ENCODE results near the gene NAALADL1. TPM values are rescaled to one million over a fixed set of nuclear protein-coding genes. Genes with fewer than 3 reads are reported as not detected.

Gene NAALADL1
- total and polyA plus RNA-seq, 2 experiments from 2014 or later = 11.1 to 13.7 TPM

DNA sequence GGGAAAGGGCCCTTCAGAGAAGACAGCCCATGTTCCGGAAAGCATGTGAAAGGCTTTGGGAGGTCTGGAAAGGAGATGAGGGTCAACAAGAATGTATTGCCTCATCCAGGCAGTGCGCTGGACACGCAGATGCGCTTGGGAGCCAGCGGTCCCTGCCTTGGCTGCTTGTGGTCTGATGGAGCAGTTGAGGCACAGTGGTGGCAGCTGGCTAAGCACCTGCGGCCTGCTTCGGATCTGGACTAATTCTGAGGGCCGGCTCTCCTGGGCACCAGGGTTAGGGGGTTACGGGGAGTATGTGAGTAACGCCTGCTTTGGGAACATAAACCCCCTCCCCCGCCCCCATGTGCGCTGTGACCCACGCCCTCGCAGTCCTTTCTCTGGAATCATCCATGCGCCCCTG lies 48.7 kb upstream of the NAALADL1 start:
- H3K4me2 ChIP-seq = no peak overlapping the region
- Mint-ChIP-seq H3K9me3 (peaks cover 2% of the 10 kb centered on the region; the same call in 2 of the 3 replicates), H3K27me3 (ENCODE audit: insufficient read depth, low read depth, poor library complexity) (peaks cover 15% of the 10 kb centered on the region), H3K27ac (no peak overlapping the region), H3K4me3 (no peak overlapping the region), H3K36me3 (ENCODE audit: low read depth) (peaks cover 10% of the 10 kb centered on the region; the same call in 1 of the 3 replicates), H3K4me1 (peaks cover 12% of the 10 kb centered on the region)
- ATAC-seq (no peak), DNase-seq (ENCODE audit: low spot score) (no peak)
- 0 out of 2 replicates have a peak, but pooled peaks cover 3% of the 10 kb centered on the region for H3K36me3 ChIP-seq (ENCODE audit: insufficient read depth)
- H3K4me1 ChIP-seq (ENCODE audit: insufficient read depth) = peaks cover 7% of the 10 kb centered on the region; the same call in 1 of the 2 replicates
- peaks cover 2% of the 10 kb centered on the region; the same call in 1 of the 2 replicates for H4K20me1 ChIP-seq (replicated peaks; ENCODE audit: insufficient read depth)
- H2AFZ ChIP-seq = no peak overlapping the region
- peaks cover 9% of the 10 kb centered on the region; the same call in 1 of the 2 replicates for H3F3A ChIP-seq (replicated peaks; ENCODE audit: low read depth)
- no peak overlapping the region for H3K27ac ChIP-seq (ENCODE audit: low read depth)
- H3K9me2 ChIP-seq (ENCODE audit: insufficient read depth) = no peaks in the 10 kb centered on the region
- peaks cover 20% of the 10 kb centered on the region for H3K79me2 ChIP-seq (replicated peaks; ENCODE audit: insufficient read depth)
- TF ChIP-seq, protein P1, sequence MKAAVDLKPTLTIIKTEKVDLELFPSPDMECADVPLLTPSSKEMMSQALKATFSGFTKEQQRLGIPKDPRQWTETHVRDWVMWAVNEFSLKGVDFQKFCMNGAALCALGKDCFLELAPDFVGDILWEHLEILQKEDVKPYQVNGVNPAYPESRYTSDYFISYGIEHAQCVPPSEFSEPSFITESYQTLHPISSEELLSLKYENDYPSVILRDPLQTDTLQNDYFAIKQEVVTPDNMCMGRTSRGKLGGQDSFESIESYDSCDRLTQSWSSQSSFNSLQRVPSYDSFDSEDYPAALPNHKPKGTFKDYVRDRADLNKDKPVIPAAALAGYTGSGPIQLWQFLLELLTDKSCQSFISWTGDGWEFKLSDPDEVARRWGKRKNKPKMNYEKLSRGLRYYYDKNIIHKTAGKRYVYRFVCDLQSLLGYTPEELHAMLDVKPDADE (IDR thresholded peaks at IDR 0.05) = no peak
- no peaks in the 10 kb centered on the region for H3K27me3 ChIP-seq (ENCODE audit: insufficient read depth)
- H3K4me3 ChIP-seq = no peak overlapping the region

DNA sequence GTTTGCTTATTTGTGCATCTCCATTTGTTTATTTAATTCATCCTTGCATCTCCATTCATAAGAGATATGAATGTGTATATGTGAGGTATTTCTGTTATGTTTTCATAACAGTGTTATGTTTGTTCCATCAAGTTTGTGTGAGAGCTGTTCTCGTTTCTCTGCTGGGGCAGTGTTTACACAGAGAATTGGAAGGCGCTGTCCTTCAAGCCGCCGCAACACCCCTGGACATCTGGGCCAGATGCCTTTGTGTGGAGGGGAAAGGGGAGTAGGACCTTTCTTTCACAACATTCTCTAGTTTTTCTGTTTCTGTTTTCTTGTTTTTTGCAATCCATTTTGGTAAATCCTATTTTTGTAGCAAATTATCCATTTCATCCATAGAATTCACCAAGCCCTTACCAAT lies 46.3 kb upstream of the NAALADL1 start:
- Histone ChIP-seq H2AFZ (no peak overlapping the region), H3F3A (replicated peaks; ENCODE audit: low read depth) (0 out of 2 replicates have a peak, but pooled peaks cover under 1% of the 10 kb centered on the region), H3K27ac (ENCODE audit: low read depth) (no peak overlapping the region), H3K27me3 (ENCODE audit: insufficient read depth) (no peaks in the 10 kb centered on the region), H3K4me1 (ENCODE audit: insufficient read depth) (no peaks in the 10 kb centered on the region; the same call in 1 of the 2 replicates), H3K4me2 (no peak overlapping the region), H3K4me3 (no peak overlapping the region), H4K20me1 (replicated peaks; ENCODE audit: insufficient read depth) (peaks cover 2% of the 10 kb centered on the region; the same call in 1 of the 2 replicates), H3K36me3 (ENCODE audit: insufficient read depth) (0 out of 2 replicates have a peak, but pooled peaks cover 7% of the 10 kb centered on the region), H3K79me2 (replicated peaks; ENCODE audit: insufficient read depth) (peaks cover 20% of the 10 kb centered on the region), H3K9me2 (ENCODE audit: insufficient read depth) (no peaks in the 10 kb centered on the region)
- DNase-seq (ENCODE audit: low spot score) = no peak
- TF ChIP-seq, protein P2, sequence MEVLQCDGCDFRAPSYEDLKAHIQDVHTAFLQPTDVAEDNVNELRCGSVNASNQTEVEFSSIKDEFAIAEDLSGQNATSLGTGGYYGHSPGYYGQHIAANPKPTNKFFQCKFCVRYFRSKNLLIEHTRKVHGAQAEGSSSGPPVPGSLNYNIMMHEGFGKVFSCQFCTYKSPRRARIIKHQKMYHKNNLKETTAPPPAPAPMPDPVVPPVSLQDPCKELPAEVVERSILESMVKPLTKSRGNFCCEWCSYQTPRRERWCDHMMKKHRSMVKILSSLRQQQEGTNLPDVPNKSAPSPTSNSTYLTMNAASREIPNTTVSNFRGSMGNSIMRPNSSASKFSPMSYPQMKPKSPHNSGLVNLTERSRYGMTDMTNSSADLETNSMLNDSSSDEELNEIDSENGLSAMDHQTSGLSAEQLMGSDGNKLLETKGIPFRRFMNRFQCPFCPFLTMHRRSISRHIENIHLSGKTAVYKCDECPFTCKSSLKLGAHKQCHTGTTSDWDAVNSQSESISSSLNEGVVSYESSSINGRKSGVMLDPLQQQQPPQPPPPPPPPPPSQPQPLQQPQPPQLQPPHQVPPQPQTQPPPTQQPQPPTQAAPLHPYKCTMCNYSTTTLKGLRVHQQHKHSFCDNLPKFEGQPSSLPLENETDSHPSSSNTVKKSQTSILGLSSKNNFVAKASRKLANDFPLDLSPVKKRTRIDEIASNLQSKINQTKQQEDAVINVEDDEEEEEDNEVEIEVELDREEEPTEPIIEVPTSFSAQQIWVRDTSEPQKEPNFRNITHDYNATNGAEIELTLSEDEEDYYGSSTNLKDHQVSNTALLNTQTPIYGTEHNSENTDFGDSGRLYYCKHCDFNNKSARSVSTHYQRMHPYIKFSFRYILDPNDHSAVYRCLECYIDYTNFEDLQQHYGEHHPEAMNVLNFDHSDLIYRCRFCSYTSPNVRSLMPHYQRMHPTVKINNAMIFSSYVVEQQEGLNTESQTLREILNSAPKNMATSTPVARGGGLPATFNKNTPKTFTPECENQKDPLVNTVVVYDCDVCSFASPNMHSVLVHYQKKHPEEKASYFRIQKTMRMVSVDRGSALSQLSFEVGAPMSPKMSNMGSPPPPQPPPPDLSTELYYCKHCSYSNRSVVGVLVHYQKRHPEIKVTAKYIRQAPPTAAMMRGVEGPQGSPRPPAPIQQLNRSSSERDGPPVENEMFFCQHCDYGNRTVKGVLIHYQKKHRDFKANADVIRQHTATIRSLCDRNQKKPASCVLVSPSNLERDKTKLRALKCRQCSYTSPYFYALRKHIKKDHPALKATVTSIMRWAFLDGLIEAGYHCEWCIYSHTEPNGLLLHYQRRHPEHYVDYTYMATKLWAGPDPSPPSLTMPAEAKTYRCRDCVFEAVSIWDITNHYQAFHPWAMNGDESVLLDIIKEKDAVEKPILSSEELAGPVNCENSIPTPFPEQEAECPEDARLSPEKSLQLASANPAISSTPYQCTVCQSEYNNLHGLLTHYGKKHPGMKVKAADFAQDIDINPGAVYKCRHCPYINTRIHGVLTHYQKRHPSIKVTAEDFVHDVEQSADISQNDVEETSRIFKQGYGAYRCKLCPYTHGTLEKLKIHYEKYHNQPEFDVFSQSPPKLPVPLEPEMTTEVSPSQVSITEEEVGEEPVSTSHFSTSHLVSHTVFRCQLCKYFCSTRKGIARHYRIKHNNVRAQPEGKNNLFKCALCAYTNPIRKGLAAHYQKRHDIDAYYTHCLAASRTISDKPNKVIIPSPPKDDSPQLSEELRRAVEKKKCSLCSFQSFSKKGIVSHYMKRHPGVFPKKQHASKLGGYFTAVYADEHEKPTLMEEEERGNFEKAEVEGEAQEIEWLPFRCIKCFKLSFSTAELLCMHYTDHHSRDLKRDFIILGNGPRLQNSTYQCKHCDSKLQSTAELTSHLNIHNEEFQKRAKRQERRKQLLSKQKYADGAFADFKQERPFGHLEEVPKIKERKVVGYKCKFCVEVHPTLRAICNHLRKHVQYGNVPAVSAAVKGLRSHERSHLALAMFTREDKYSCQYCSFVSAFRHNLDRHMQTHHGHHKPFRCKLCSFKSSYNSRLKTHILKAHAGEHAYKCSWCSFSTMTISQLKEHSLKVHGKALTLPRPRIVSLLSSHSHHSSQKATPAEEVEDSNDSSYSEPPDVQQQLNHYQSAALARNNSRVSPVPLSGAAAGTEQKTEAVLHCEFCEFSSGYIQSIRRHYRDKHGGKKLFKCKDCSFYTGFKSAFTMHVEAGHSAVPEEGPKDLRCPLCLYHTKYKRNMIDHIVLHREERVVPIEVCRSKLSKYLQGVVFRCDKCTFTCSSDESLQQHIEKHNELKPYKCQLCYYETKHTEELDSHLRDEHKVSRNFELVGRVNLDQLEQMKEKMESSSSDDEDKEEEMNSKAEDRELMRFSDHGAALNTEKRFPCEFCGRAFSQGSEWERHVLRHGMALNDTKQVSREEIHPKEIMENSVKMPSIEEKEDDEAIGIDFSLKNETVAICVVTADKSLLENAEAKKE (CRISPR knock-in tag; IDR thresholded peaks at IDR 0.05) = no peak
- Mint-ChIP-seq H3K4me3 (no peak overlapping the region), H3K27me3 (ENCODE audit: insufficient read depth, low read depth, poor library complexity) (peaks cover 2% of the 10 kb centered on the region), H3K4me1 (no peaks in the 10 kb centered on the region; the same call in 2 of the 3 replicates), H3K9me3 (no peaks in the 10 kb centered on the region; the same call in 1 of the 3 replicates), H3K27ac (no peak overlapping the region), H3K36me3 (ENCODE audit: low read depth) (peaks cover 7% of the 10 kb centered on the region; the same call in 1 of the 3 replicates)
- no peak for ATAC-seq
